Measurements from ENCODE around the gene ELMOD3. TPM values are rescaled to one million over a fixed set of nuclear protein-coding genes. Genes with fewer than 3 reads are reported as not detected.
"Not testable (repeated sequence)": the region's sequence is repeated elsewhere in the genome, so short reads cannot be mapped to it uniquely, and the experiment has no call there.

Gene ELMOD3
- total RNA-seq, 4 donors from 2014 or later = 12.8 to 45.3 (median 21.0) TPM

DNA sequence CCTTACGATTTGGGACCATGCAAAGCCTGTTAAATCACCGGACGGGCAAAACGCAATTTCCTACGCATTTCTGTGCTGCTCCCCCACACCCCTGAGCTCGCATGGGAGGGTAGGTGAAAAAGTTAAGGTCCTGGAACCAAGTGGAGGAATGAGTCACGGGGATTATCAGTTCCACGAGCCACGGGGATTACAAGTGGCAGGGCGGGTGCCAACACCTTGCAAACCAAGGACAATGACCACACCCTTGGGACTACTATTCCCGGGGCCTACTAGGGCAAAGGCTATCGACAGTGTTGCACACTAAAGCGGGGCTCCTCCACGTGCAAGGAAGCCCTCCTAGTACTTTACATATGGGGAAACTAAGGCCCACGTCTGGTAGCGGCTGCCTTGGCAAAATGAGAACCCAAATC is 688 bp upstream of the ELMOD3 start:
- H3K4me3 ChIP-seq = peak overlapping the region; percentile 74 to 89
- TF ChIP-seq POLR2A (IDR thresholded peaks at IDR 0.05) = no peak
- TF ChIP-seq, protein P1, sequence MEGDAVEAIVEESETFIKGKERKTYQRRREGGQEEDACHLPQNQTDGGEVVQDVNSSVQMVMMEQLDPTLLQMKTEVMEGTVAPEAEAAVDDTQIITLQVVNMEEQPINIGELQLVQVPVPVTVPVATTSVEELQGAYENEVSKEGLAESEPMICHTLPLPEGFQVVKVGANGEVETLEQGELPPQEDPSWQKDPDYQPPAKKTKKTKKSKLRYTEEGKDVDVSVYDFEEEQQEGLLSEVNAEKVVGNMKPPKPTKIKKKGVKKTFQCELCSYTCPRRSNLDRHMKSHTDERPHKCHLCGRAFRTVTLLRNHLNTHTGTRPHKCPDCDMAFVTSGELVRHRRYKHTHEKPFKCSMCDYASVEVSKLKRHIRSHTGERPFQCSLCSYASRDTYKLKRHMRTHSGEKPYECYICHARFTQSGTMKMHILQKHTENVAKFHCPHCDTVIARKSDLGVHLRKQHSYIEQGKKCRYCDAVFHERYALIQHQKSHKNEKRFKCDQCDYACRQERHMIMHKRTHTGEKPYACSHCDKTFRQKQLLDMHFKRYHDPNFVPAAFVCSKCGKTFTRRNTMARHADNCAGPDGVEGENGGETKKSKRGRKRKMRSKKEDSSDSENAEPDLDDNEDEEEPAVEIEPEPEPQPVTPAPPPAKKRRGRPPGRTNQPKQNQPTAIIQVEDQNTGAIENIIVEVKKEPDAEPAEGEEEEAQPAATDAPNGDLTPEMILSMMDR (IDR thresholded peaks at IDR 0.05) = no peak
- no peaks in the 10 kb centered on the region for H3K9me3 ChIP-seq
- H3K27ac ChIP-seq = peak overlapping the region; percentile 84 to 93
- no peaks in the 10 kb centered on the region for H3K36me3 ChIP-seq
- H3K27me3 ChIP-seq = no peaks in the 10 kb centered on the region
- intact Hi-C loops (cut with DNase I; ENCODE audit: low total_unique reads) = no loop called here
- DNase-seq = peak; percentile 41 to 46
- peaks cover 0 to 4% of the 10 kb centered on the region in 2 donors for H3K4me1 ChIP-seq

GRCh38 chr2:85355073-85355410 is 473 bp downstream of the ELMOD3 start:
- Histone ChIP-seq H3K4me1 (peaks cover 0 to 4% of the 10 kb centered on the region in 2 donors), H3K4me3 (peak overlapping the region; percentile 74 to 89), H3K9me3 (no peaks in the 10 kb centered on the region), H3K27ac (peak overlapping the region; percentile 84 to 93), H3K36me3 (no peaks in the 10 kb centered on the region), H3K27me3 (no peaks in the 10 kb centered on the region)
- peak in 1 of 2 donors; percentile 19 for DNase-seq
- intact Hi-C loops (cut with DNase I; ENCODE audit: low total_unique reads) = no loop called here
- TF ChIP-seq, protein P1 (IDR thresholded peaks at IDR 0.05) = no peak
- TF ChIP-seq POLR2A (IDR thresholded peaks at IDR 0.05) = no peak

DNA sequence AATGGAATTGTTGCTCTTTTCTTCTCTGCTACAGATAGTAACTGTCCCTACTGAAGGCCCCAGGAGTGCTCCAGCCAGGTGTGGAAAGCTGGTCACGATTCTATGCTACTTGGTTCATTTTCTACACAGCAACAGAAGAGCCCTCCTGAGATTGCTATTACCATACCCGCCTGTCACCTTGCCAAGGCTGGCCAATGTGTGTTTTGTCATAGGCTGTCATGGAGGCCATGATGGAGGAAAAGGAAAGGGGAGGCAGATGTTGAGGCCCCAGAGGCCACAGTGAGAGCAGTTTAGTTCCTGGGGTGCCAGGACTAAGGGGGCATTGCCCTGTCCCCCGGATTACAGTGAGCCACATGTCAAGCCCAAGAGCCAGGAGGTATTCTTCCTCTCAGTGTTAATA is 952 bp downstream of the ELMOD3 start:
- no peaks in the 10 kb centered on the region for H3K27me3 ChIP-seq
- peaks cover 0 to 4% of the 10 kb centered on the region in 2 donors for H3K4me1 ChIP-seq
- H3K9me3 ChIP-seq = no peaks in the 10 kb centered on the region
- H3K4me3 ChIP-seq = peak overlapping the region; percentile 74 to 89
- no peak for DNase-seq
- peak overlapping the region in 1 of 2 donors; percentile 93 for H3K27ac ChIP-seq
- TF ChIP-seq, protein P1 (IDR thresholded peaks at IDR 0.05) = no peak
- TF ChIP-seq POLR2A (IDR thresholded peaks at IDR 0.05) = no peak
- no peaks in the 10 kb centered on the region for H3K36me3 ChIP-seq
- intact Hi-C loops (cut with DNase I; ENCODE audit: low total_unique reads) = no loop called here

DNA sequence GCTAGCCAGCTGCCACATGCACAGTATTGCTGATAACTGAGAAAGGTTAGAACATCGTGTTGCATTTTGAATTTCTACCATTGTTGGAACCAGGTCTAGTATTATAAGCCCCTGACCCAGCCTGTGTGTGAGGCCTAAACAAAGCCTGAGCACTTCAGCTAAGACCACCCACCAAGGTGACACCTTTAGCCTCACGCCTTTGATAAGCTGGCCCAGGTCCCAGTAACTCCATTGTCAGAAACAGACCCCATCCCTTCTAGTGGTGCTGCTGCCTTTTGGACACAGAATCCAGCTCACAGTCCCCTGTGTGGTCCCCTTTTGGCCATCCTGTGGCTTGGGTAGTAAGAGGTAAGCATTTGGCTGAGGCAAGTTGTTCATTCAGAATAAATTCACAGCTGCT is 1.6 kb downstream of the ELMOD3 start:
- TF ChIP-seq POLR2A (IDR thresholded peaks at IDR 0.05) = no peak
- TF ChIP-seq, protein P1 (IDR thresholded peaks at IDR 0.05) = no peak
- no peak for DNase-seq
- H3K27me3 ChIP-seq = no peaks in the 10 kb centered on the region
- H3K36me3 ChIP-seq = no peaks in the 10 kb centered on the region
- H3K4me3 ChIP-seq = no peak overlapping the region
- H3K27ac ChIP-seq = no peak overlapping the region
- no peaks in the 10 kb centered on the region for H3K9me3 ChIP-seq
- intact Hi-C loops (cut with DNase I; ENCODE audit: low total_unique reads) = no loop called here
- H3K4me1 ChIP-seq = peaks cover 0 to 4% of the 10 kb centered on the region in 2 donors

- H3K4me3 ChIP-seq = no peak overlapping the region
- TF ChIP-seq, protein P1 (IDR thresholded peaks at IDR 0.05) = no peak
- no peak for TF ChIP-seq POLR2A (IDR thresholded peaks at IDR 0.05)
- intact Hi-C loops (cut with DNase I; ENCODE audit: low total_unique reads) = no loop called here
- H3K27me3 ChIP-seq = no peaks in the 10 kb centered on the region
- no peak overlapping the region for H3K27ac ChIP-seq
- H3K9me3 ChIP-seq = no peaks in the 10 kb centered on the region
- H3K4me1 ChIP-seq = peaks cover 0 to 4% of the 10 kb centered on the region in 2 donors
- no peaks in the 10 kb centered on the region for H3K36me3 ChIP-seq
- no peak for DNase-seq
Observed at GRCh38 chr2:85357736-85358135, 3.2 kb downstream of the ELMOD3 start.

DNA sequence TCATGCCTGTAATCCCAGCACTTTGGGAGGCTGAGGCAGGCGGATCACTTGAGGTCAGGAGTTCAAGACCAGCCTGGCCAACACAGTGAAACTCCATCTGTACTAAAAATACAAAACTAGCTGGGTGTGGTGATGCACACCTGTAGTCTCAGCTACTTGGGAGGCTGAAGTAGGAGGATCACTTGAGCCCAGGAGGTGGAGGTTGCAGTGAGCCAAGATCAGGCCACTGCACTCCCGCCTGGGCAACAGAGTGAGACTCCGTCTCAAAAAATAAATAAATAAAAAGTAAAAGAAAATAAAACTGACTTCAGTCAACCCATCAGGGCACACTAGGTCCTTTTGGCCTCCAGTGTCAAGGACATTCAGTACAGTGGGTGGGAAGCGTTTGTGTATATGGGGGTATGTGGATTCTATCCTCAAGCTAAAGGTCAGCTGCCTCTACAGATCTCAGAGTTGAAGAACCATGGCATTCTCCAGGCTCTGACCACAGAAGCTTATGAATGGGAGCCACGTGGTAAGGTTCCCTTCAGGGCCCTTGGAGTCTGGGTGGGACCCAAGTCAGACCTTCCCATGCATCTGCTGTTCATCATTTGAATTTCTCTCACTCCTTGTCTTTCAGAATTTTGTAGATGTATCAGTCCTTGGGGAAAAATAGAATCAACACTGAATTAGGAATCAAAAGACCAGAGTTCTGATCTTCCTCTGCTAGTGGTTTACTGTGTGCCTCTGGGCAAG is 8.3 kb downstream of the ELMOD3 start:
- H3K27ac ChIP-seq; intact Hi-C loops (cut with DNase I; ENCODE audit: low total_unique reads); H3K4me1 ChIP-seq; H3K36me3 ChIP-seq; H3K9me3 ChIP-seq; H3K4me3 ChIP-seq; H3K27me3 ChIP-seq; DNase-seq: not testable (repeated sequence)
